ENCODE measurements around the gene SLC25A25.

DNA sequence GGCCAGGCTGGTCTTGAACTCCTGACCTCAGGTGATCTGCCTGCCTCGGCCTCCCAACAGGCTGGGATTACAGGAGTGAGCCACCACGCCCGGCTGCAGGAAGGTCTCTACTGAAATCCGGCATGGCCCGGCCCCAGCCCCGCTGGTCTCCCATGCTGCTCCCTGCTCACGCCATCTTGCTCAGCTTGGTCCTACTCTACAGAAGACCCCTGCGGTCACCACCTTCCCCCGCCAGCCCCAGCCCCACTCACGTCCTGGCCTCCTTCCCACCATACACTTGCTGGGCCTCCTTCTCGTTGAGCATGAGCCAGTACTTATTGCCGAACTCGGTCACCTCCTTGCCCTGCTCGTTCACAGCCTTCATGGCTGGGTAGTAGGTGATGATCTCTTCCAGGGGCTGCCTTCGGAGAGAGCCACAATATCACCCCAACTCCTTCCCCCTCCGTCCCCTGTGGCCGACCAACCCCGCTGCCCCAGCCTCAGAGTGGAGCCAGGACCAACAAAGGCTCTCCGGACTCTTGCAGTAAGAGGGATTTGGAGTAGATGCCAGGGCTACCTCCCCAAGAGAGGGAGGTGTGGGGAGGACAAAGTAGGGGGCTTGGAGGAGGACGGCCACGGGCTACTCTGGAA lies 55.5 kb downstream of the SLC25A25 start:
- TF ChIP-seq POU2F2 (IDR thresholded peaks at IDR 0.05; ENCODE audit: low read depth, low read length) = no peak
- no peak for TF ChIP-seq POLR2A (IDR thresholded peaks at IDR 0.05; ENCODE audit: low read depth, low read length)

All from GM12891 (cell line).